ENCODE data around the gene MRPL43. TPM values are rescaled to one million over a fixed set of nuclear protein-coding genes. Genes with fewer than 3 reads are reported as not detected.

The MRPL43 gene
- total and polyA plus RNA-seq, 10 of the 15 experiments (the other 5 are each of a cell fraction or from before 2014, with no cell fraction given) = 16.6 to 108 (median 65.1) TPM

DNA sequence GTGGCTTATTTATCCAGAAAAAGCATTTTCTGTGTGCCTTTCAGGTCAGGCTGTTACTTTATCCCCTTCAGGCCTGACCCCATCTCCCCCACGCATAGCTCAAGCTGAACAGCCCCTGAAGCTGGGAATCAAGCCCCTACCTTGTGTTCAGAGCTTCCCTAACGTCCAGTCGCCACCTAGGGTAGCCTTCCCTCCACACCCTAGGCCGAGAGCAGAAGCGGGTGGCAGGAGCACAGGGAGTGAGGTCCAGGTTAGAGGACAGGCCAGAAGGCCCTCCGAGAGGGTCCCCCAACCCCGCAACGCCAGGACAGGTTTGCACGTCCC is 18.5 kb downstream of the MRPL43 start:
- no peaks in the 10 kb centered on the region for H4K20me1 ChIP-seq (ENCODE audit: control insufficient read depth, insufficient read depth)
- H3K4me1 ChIP-seq (ENCODE audit: control insufficient read depth, insufficient read depth, low read length) = peaks cover 3% of the 10 kb centered on the region; the same call in 1 of the 2 replicates
- H3K9ac ChIP-seq (ENCODE audit: control insufficient read depth, insufficient read depth, low read length) = no peak overlapping the region
- H2AFZ ChIP-seq (ENCODE audit: control insufficient read depth, low read depth, low read length) = peak overlapping the region; percentile 62
- BruUV-seq (replicated peaks) = no TSS peak
- DNase-seq (ENCODE audit: low read depth, low spot score) (no peak), ATAC-seq (peak; percentile 22), FAIRE-seq (no peak)
- H3K4me2 ChIP-seq (ENCODE audit: control insufficient read depth, insufficient read depth) = peak overlapping the region; percentile 87
- peaks cover 2 to 4% of the 10 kb centered on the region in 2 experiments; a peak in 3 of 4 replicates for H3K36me3 ChIP-seq (ENCODE audit: control insufficient read depth in 2 of 2, insufficient read depth in 2 of 2, low read length in 1 of 2)
- no peaks in the 10 kb centered on the region for H3K27me3 ChIP-seq (replicated peaks in 1 of 2; ENCODE audit: control insufficient read depth in 2 of 2, insufficient read depth in 2 of 2, low read length in 1 of 2)
- no peaks in the 10 kb centered on the region for H3K9me3 ChIP-seq (replicated peaks; ENCODE audit: control insufficient read depth, insufficient read depth, low read length)
- no peak for TF ChIP-seq BMI1 (IDR thresholded peaks at IDR 0.05; ENCODE audit: borderline replicate concordance)
- no peak for TF ChIP-seq MYB (IDR thresholded peaks at IDR 0.05; ENCODE audit: borderline replicate concordance, low read depth, low read length)
- no peak for TF ChIP-seq FOS (IDR thresholded peaks at IDR 0.05; ENCODE audit: borderline replicate concordance, extremely low read depth, insufficient read length)
- no peak for TF ChIP-seq ZNF207 (IDR thresholded peaks at IDR 0.05; ENCODE audit: borderline replicate concordance)
- no peak for TF ChIP-seq WRNIP1 (IDR thresholded peaks at IDR 0.05; ENCODE audit: borderline replicate concordance, low read depth, low read length)
- no peak for TF ChIP-seq IRF3 (IDR thresholded peaks at IDR 0.05)
- no peak for TF ChIP-seq SIX5 (IDR thresholded peaks at IDR 0.05; ENCODE audit: low read depth, low read length, severe bottlenecking)
- TF ChIP-seq, protein P1, sequence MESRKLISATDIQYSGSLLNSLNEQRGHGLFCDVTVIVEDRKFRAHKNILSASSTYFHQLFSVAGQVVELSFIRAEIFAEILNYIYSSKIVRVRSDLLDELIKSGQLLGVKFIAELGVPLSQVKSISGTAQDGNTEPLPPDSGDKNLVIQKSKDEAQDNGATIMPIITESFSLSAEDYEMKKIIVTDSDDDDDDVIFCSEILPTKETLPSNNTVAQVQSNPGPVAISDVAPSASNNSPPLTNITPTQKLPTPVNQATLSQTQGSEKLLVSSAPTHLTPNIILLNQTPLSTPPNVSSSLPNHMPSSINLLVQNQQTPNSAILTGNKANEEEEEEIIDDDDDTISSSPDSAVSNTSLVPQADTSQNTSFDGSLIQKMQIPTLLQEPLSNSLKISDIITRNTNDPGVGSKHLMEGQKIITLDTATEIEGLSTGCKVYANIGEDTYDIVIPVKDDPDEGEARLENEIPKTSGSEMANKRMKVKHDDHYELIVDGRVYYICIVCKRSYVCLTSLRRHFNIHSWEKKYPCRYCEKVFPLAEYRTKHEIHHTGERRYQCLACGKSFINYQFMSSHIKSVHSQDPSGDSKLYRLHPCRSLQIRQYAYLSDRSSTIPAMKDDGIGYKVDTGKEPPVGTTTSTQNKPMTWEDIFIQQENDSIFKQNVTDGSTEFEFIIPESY (IDR thresholded peaks at IDR 0.05) = no peak
- TF ChIP-seq E2F4 (IDR thresholded peaks at IDR 0.05; ENCODE audit: low read depth, low read length) = no peak
- TF ChIP-seq ATF3 (IDR thresholded peaks at IDR 0.05; ENCODE audit: borderline replicate concordance, extremely low read depth, low read depth, low read length) = no peak
- no peak for TF ChIP-seq CREB1 (IDR thresholded peaks at IDR 0.05; ENCODE audit: low read depth)
- no peak for TF ChIP-seq PAX8 (IDR thresholded peaks at IDR 0.05)
- ChIA-PET CTCF (interaction anchor here (0.6 to 4.6 kb wide), 5 partner anchors 10 to 173 kb away, joined by 3 to 29 read pairs (median 5); no protein-coding TSS in a partner anchor), POLR2A (interaction anchor here (2.3 kb wide), 1 partner anchor 17 kb away, joined by 6 read pairs; no protein-coding TSS in a partner anchor), SMC1A (ENCODE audit: uncharacterized antibody, unreplicated experiment) (interaction anchor here (1.4 kb wide), 1 partner anchor 12 kb away, joined by 4 read pairs; no protein-coding TSS in a partner anchor), RAD21 (ENCODE audit: unreplicated experiment) (interaction anchor here (0.9 kb wide), 1 partner anchor 46 kb away, joined by 3 read pairs; no protein-coding TSS in a partner anchor)
- in situ Hi-C loops (cut with MboI) = no loop called here
- no peak overlapping the region for H3K27ac ChIP-seq (ENCODE audit: control insufficient read depth, insufficient read depth)
- intact Hi-C loops (cut with micrococcal nuclease; ENCODE audit: unreplicated experiment) = loop anchor here (1.0 kb wide), 1 partner anchor 45 kb away; no protein-coding TSS in a partner anchor
- H3K4me3 ChIP-seq = peak overlapping the region; percentile 50; the same call in 1 of the 2 replicates
- 39% methylated on average over 9 of the region's 9 CpGs for WGBS (ENCODE audit: insufficient coverage, insufficient replicate concordance, low lambda C conversion rate, missing lambda C conversion rate)
- H3K79me2 ChIP-seq (ENCODE audit: control insufficient read depth, insufficient read depth, low read length) = no peaks in the 10 kb centered on the region

Measured in GM12878 (cell line).